Skeletal muscle cell (primary cell): ENCODE data around the gene STARD13.

Source experiments
- DNase-seq: peaks from one replicate; pipeline ENCODE4 v3.0.0-alpha.2; 2010; ENCODE audit warnings: low read depth
- H3K4me3 ChIP-seq: 2 replicates; pipeline ENCODE4 v1.5.1; 2011; ENCODE audit warnings: low read depth, mild to moderate bottlenecking, control low read depth, low read length, moderate library complexity

The STARD13 gene

GRCh38 chr13:33111414-33112110 is 174.0 kb downstream of the STARD13 start:
- no peak overlapping the region for H3K4me3 ChIP-seq
- DNase-seq = no peak

GRCh38 chr13:33110713-33111413 is 174.7 kb downstream of the STARD13 start:
- no peak for DNase-seq

GRCh38 chr13:33110386-33110712 is 175.2 kb downstream of the STARD13 start:
- no peak for DNase-seq

More at GRCh38 chr13:33110713-33111413, 174.7 kb downstream of the STARD13 start:
- H3K4me3 ChIP-seq = no peak overlapping the region

GRCh38 chr13:33109801-33110200 is 175.8 kb downstream of the STARD13 start:
- no peak for DNase-seq
- H3K4me3 ChIP-seq = no peak overlapping the region

More at GRCh38 chr13:33110386-33110712, 175.2 kb downstream of the STARD13 start:
- H3K4me3 ChIP-seq = no peak overlapping the region

- H3K4me3 ChIP-seq = no peak overlapping the region
- no peak for DNase-seq
Measured at GRCh38 chr13:33109271-33109697, 176.3 kb downstream of the STARD13 start.

GRCh38 chr13:33108620-33109019 is 176.9 kb downstream of the STARD13 start:
- no peak for DNase-seq
- H3K4me3 ChIP-seq = no peak overlapping the region

GRCh38 chr13:33107361-33107760 is 178.2 kb downstream of the STARD13 start:
- no peak for DNase-seq
- H3K4me3 ChIP-seq = no peak overlapping the region

GRCh38 chr13:33106656-33107360 is 178.7 kb downstream of the STARD13 start:
- H3K4me3 ChIP-seq = no peak overlapping the region
- no peak for DNase-seq

- no peak overlapping the region for H3K4me3 ChIP-seq
- no peak for DNase-seq
Measured at GRCh38 chr13:33105387-33106005, 180.1 kb downstream of the STARD13 start.

GRCh38 chr13:33103457-33103856 is 182.1 kb downstream of the STARD13 start:
- no peak for DNase-seq

GRCh38 chr13:33101835-33102234 is 183.7 kb downstream of the STARD13 start:
- DNase-seq = no peak
- no peak overlapping the region for H3K4me3 ChIP-seq

More at GRCh38 chr13:33103457-33103856, 182.1 kb downstream of the STARD13 start:
- no peak overlapping the region for H3K4me3 ChIP-seq

- H3K4me3 ChIP-seq = no peak overlapping the region
- no peak for DNase-seq
Measured at GRCh38 chr13:33100886-33101285, 184.7 kb downstream of the STARD13 start.

GRCh38 chr13:33099860-33100259 is 185.7 kb downstream of the STARD13 start:
- no peak for DNase-seq
- H3K4me3 ChIP-seq = no peak overlapping the region

GRCh38 chr13:33096886-33097605 is 188.5 kb downstream of the STARD13 start:
- no peak overlapping the region for H3K4me3 ChIP-seq
- DNase-seq = no peak

- DNase-seq = no peak
- H3K4me3 ChIP-seq = no peak overlapping the region
Measured at GRCh38 chr13:33092073-33092987, 193.2 kb downstream of the STARD13 start.

- no peak overlapping the region for H3K4me3 ChIP-seq
- no peak for DNase-seq
Measured at GRCh38 chr13:33091415-33091774, 194.2 kb downstream of the STARD13 start.

- H3K4me3 ChIP-seq = no peak overlapping the region
- no peak for DNase-seq
Measured at GRCh38 chr13:33090755-33091414, 194.7 kb downstream of the STARD13 start.

- H3K4me3 ChIP-seq = no peak overlapping the region
- no peak for DNase-seq
Measured at GRCh38 chr13:33089311-33089710, 196.2 kb downstream of the STARD13 start.
